Upper lobe of left lung (tissue), 4 donors: ENCODE results near the gene RNF44.

Experiments used
- EP300 ChIP-seq, 4 donors: sonication (generic); formaldehyde crosslinking; IDR thresholded peaks; one replicate each; pipeline ENCODE4 v1.5.1; 2017; ENCODE audit warnings: antibody characterized with exemption in 4 of 4, control low read depth in 2 of 4
- TF ChIP-seq, protein P1 (sequence below), 6 experiments: fragments of 450-650 bp in 4 of 6; fragments of 200-600 bp in 2 of 6; sonication (generic) in 2 of 6; IDR thresholded peaks; one replicate each; pipeline ENCODE4 v1.5.1; 2016 to 2019; ENCODE audit warnings: antibody characterized with exemption in 6 of 6

- TF ChIP-seq, protein P1, sequence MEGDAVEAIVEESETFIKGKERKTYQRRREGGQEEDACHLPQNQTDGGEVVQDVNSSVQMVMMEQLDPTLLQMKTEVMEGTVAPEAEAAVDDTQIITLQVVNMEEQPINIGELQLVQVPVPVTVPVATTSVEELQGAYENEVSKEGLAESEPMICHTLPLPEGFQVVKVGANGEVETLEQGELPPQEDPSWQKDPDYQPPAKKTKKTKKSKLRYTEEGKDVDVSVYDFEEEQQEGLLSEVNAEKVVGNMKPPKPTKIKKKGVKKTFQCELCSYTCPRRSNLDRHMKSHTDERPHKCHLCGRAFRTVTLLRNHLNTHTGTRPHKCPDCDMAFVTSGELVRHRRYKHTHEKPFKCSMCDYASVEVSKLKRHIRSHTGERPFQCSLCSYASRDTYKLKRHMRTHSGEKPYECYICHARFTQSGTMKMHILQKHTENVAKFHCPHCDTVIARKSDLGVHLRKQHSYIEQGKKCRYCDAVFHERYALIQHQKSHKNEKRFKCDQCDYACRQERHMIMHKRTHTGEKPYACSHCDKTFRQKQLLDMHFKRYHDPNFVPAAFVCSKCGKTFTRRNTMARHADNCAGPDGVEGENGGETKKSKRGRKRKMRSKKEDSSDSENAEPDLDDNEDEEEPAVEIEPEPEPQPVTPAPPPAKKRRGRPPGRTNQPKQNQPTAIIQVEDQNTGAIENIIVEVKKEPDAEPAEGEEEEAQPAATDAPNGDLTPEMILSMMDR (IDR thresholded peaks at IDR 0.05) = no peak
- no peak for TF ChIP-seq EP300 (IDR thresholded peaks at IDR 0.05)
Measured at GRCh38 chr5:176531902-176532493, 5.2 kb downstream of the RNF44 start.
